GM19043 (cell line): ENCODE results near the gene ATXN7L1.
A peak's percentile ranks its signal among the peaks of the same experiment; 100 is the strongest.

ENCODE experiments used
- ATAC-seq: cut with Tn5 transposase; IDR thresholded peaks from one replicate; pipeline ENCODE4 v1.9.1; 2021; ENCODE audit warnings: low read depth; ENCODE audit not compliant: unreplicated experiment

ATXN7L1 gene

DNA sequence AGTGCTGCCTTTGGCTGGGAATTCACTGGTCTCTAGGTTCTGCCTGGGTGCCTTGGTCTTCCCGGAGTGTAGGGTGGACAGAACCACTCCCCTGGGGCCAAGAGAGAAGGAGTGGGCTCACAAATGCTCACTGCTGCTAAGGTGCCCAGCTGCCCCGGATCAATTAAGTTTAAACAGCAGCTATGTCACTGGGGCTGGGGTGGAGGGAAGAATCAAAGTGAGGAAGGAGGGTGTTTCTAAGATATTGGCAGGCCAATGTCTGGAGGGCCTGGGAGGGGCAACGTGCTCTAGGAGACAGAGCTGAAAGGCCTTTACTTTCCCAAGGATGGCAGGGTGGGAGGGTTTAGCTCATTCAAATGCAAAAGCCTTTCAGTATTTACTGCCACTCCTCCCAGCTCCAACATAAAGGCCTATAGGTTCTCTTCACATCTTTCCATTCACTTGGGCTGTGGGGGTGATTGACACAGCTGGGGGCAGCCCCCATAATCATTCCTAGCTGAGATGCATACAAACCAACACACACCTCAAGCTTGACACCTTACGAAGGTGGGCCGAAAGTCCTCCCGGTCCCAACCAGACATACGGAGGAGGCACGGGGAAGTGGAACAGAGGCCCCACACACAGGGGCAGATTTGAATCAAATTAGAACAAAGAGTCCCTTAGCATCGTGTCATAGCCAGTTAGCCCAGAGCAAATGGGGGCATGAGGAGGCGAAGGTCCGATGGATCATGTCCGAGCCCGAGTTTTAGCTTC lies 187.2 kb downstream of the ATXN7L1 start:
- no peak for ATAC-seq

DNA sequence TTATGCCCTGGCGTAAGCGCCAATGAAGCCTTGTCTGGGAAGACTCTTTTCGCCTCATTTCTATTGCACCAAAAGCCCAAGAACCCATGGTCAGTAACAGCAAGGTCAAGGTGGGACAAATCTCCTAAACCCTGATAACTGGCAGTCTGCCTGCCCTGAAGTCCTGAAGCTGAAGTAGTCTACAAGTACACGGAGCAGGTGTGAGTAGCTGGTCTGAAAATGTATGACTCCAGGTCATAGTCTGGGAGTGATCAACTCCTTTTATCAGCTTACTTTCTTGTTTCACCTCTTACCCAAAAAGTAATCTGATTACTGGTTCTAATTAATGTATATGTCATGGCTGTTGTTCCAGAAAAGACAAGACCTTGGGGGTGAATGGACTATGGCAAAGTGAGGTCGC lies 187.8 kb downstream of the ATXN7L1 start:
- ATAC-seq: no peak

DNA sequence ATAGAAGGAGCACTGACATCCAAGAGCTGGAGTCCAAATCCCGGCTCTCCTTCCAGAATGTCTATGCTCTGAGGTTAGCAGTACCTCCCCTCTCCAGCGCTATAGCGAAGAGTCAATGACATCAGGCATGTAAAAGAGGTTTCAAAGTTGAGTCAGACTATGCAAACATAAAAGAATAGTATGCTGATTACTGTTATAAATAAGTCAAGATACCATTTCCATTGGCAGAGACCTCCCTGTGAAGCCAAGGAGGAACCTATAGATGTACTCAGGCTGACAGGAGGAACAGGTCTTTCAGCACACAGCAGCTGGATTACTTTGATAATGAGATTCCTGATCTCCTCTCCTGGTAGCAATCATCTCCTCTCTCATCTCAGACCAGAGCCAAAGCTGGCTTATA lies 191.2 kb downstream of the ATXN7L1 start:
- no peak for ATAC-seq

DNA sequence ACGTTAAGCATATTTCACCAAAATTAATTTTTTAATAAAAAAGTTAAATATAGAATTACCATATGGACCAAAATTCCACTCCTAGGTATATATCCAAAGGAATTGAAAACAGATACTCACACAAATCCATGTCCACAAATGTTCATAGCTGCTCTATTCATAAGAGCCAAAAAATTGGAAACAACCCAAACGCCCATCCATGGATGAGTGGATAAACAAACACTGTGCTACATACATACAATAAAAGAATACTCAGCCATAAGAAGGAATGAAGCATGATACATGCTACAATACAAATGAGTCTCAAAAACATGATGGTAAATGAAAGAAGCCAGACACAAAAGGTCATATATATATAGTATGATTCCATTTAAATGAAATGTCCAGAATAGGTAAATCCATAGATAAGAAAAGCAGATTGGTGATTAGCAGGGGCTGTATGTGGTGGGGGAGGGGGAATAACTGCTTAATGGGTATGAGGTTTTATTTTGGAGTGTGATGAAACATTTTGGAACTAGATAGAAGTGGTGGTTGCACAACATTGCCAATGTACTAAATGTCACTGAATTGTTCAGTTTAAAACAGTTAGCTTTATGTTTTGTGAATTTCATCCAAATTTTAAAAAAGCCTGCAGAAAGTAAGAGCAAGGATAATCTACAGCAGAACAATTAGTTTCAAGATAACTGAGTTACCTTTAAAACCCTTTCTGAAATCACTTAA lies 193.9 kb downstream of the ATXN7L1 start:
- no peak for ATAC-seq

DNA sequence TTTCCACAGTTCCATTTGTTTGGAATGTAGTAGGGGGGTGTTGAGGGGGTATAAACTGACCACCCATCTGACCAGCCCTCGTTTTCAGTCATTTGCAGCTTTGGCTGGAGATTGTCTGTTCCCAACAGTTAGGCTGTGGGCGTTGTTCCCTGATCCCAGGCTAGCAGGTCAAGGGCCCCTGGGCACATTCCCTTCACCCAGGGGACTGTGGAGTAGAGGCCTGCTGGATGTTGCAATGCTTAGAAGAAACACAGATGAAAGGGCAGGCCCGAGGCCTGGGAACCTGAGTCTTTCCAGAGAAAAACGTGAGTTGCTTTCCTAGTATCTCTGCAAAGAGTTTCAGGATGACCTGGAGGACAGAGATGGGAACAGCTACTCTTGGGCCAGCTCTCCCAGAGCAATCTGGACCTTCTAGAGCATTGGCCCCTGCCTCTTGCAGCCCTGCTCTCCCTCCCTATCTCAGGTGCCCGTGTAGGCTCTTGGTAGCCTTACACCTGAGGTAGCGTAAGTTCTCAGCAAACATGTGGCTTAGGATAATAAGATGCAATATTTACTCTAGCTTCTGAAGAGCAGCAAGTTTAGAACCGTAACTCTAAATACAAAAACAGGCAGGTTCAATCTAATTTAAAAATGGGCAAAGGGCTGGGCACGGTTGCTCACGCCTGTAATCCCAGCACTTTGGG lies 195.8 kb downstream of the ATXN7L1 start:
- ATAC-seq: no peak

DNA sequence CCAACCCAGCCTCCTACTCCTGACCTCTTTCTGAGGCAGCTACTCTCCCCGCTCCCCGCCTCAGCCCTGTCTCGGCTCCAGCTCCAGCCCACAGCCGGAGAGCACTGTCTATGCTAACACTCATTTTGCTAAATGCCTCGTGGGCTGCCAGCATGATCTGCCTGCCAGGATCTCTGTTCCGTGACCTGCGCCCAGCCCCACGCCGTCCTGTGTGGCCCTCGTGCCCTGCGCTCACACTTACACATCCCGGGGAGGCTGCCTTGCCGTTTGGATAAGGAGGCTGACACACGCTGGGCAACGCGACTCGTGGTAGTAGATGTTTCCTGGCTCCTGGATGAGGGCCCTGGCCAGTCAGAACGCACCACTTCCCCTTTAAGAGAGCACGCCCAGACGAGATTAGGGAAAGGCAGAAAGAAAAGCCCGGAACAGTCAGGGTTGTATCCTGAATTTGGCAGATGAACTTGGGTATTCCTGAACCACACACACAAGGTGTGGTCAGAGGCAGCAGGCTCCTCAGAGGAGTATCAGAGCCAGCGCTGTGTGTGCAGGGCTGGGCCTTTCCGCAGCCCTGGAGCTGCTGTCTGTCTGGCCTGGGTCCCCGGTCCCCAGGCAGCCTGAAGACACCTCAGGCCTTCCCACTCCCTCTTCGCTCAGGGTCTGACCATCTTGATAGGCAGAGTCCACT lies 197.4 kb downstream of the ATXN7L1 start:
- no peak for ATAC-seq

DNA sequence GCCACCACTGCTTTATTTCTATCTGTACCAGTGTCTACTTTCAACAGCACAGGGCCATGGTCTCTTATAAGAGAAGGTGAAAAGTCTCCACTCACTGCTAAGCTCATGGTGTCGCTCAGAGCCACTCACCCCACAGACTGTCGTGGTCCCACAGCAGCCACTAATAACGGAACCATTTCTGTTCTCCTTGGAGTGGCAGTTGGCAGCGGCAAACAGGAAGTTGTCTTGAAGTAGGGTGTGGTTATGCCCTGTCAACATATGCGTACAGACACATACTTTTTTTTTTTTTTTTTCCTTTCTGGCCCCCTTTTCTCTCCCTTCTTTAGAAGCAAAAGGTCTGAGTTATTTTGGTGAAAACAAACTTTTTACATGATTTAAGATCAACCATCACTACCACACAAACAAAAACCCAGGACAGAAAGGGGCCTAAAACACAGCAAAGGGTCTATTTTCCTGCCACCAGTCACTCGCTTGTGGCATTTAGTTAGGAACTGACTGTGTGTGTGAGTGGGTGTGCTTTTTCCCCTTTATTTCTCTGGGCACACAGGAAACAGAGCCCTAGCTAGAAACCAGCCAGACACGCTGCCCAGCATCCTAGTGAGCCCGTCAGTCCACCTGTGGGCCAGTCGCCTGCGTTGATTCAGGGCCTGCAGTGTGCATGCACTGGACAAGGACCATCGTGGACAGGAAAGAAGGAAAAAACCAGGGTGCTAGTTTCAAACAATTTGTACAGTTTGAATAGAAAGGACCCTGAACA lies 198.4 kb downstream of the ATXN7L1 start:
- peak; percentile 58 for ATAC-seq

DNA sequence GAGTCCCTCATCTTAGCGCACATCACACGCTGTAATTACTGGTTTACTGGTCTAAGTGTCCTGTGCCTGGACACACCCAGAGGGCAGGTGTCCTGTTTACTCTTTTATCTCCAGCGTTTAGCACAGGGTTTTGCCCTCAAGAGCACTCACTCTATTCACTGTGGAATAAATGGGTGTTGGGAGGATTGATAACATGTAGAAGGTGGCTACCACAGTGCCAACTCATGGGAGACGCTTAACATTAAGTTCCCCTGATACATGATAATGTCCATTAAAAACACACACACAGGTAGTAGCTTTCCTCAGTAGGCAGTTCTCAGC lies 199.0 kb downstream of the ATXN7L1 start:
- no peak for ATAC-seq

DNA sequence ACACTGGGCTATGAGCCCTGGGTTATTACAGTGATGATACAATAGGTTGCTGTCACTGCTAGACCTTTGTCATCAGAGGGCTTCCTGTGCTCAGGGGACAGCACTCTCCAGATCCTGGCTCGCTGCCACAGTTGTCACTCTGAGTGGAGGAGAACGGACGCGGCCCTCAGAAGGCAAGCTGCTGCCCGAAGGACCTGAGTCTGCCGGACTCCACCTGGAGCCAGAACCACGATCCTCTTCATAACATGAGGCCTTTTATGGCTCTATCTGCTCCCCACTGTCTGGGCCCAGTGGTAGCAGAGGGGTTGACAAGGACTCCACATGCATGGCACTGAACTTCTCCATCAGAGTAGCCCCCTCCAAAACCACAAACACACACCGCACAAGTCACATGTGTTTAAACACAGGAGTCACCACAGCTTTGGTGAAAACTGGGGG lies 200.4 kb downstream of the ATXN7L1 start:
- ATAC-seq: no peak

DNA sequence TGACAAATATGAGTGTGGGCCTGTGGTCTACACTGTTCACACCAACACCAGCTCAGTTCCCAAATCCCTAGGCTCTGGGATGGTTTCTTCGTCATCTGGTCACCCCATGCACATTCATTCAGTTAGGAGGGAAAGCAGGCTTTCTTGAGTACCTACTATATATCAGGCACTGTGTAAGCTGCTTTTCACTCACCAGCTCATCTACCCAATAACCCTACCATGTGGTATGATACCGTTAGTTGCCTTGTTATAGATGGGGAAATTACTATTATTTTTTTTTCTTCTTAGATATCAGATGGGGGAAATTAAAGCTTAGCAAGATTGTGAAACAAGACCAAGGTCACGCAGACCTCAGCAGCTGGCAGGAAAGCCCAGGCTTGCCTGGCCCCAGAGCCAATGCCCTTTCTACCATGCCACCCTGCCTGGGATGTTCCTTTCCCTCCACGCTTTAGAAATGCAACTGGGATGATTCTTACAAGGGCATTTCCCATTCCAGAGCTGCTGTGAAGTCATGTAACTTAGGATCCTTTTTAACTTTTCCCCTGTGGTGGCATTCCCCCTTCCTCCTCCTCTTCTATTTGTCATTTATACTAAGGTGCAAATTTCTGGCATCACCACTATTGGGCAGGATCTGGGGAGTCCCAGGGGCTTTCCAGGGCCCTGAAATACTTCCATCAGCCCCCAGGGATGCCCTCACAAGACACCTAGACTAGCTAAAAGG lies 202.0 kb downstream of the ATXN7L1 start:
- no peak for ATAC-seq

DNA sequence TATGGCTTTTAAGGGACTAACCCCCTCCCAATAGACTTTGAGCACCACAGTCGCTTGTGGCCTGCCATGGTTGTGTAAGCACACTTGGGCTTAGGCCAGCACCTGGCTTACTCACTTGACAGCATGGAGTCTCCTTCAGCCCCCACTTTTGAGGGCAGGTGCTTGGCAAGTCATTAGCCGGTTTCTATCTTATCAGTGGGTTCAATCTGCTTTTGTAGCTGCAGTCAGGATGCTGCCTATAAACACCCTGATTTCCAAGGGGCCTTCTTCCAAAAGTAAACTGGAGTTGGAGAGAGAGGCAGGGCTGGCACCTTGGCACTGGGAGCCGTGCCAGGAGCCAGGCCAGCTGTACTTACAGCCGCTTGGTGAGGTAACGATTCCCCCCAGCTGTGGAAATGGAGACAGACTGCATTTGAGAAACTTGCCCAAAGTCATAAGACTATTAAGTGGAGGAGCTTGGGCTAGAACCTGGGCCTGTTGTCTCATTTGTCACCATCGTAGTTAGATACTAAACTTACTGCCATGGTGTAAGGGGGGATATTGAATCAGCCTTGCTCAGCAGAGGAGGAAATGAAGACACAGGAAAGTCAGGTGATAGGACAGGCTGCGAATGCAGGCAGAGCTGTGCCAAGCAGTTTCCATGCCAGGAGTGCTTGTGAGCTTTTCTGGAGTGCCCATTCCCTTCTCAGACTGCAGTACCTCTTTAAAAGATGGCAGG lies 202.9 kb downstream of the ATXN7L1 start:
- ATAC-seq: no peak

DNA sequence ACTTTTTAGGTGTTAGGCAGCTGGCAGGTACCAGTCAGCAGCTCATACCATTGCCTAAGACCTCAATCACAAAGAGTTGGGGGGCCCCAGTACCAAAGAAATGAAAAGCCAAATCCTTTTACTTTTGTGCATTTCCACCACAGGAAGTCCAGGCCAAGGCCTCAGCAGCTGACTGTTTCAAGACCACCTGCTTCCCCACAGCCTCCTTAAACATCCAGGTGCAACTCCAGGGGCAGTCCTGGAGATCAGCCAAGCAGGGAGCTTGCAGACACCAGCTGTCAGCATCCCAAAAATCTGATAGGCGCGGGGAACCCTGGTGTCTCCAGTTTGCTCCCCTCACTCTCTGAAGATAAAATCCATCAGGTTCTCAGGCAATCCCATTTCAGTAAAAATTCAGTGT lies 203.6 kb downstream of the ATXN7L1 start:
- ATAC-seq: no peak

DNA sequence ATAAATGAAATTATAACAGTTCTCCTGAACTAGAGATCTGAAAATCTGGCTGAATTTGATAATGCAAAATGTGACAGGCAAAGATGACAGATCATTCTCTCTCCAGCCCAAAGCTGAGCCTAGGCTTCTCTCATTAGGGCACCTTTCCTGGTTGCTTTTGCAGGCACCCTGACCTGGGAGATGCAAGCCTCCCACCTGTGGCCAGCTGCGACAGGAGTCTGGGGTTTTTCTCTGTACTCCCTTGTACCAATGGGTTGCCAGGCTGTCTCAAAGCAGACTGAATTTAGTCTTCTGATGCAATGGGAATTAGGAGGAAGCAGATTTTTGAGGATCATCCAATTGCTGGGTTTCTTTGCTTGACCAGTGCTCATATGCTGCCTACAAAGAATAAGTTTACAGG lies 210.1 kb downstream of the ATXN7L1 start:
- no peak for ATAC-seq

DNA sequence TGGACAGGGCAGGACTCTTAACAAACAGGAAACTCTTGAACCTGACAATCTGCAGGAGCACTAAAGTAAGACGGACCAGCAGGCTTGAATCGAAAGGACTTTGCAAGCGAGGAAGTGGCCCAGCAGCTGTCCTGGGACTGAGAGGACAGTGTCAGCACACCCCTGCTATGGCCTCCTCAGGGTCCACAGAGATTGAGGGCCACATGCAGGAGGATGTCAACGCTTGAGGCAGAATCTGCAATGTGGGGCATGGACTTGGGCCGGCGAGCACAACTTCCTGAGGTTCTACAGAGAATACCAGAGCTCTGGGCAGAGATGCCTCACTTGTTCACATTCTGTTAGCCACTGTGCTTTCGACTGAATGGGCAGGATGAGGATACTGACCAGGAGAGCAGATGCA lies 210.7 kb downstream of the ATXN7L1 start:
- no peak for ATAC-seq

DNA sequence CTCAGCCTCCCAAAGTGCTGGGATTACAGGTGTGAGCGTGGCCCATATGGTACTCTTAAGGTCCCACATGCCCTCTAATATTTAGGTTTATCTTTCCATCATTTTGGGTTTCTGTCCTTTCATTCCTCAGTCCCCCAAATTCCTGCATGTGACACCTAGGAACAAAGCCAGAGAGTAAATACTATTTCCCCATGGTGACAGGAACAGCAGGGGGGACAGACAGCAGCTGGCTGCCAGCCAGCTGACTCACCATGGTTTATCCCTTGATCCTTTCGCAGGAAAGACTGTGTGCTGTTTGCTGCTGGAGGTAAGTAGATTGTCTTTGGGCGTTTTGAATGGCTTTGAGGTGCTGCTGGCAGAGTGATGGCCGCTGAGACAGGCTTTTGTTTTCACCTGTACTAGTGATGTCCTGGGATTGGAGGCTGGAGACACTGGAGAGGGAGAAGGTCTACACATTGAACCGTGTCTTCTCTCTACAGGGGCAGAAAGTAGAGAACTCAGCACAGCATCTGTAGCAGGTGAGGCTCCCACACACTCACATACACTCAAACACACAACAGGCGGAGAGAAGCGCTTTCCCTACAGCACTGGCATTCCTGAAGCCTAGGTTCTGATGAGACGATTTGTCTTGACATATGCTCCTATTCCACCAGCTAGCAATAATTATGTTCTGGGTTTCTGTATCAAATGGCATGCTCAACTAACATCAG lies 211.4 kb downstream of the ATXN7L1 start:
- no peak for ATAC-seq

DNA sequence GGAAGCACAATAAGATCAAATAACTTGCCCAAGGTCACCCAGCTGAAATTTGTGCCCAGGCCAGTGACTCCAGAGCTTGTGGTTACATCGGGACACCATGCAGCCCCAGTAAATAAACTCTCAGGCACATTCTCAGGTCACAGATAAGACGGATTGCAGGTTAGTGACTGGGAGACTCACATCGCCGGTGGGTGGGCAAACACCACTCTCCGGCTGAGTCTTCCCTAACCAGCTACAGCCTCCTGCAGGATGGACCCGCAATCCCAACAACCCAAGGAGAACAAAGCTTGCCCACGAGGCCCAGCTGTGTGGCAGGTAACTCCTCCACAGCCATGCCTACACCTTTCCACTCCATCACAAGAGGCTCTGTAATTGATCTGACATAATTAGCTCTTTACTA lies 213.4 kb downstream of the ATXN7L1 start:
- no peak for ATAC-seq

DNA sequence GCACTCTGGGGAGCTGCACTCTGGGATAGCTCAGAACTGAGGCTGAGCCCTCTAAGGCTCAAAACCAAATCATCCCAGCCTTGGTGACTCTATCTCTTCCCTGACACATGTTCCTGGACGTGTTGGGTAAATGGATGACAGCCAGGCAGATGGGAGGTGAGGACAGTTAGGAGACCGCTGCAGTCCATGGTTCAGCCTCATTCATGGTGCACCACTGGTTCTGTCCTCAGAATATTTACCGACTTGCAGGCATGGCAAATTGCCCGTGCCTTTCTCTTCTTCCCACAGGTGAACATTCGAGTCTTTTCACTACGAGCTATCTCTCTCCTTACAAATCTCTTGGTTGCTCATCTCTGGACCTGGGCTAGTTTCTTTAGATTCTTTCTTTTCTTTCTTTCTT lies 214.8 kb downstream of the ATXN7L1 start:
- ATAC-seq: no peak

DNA sequence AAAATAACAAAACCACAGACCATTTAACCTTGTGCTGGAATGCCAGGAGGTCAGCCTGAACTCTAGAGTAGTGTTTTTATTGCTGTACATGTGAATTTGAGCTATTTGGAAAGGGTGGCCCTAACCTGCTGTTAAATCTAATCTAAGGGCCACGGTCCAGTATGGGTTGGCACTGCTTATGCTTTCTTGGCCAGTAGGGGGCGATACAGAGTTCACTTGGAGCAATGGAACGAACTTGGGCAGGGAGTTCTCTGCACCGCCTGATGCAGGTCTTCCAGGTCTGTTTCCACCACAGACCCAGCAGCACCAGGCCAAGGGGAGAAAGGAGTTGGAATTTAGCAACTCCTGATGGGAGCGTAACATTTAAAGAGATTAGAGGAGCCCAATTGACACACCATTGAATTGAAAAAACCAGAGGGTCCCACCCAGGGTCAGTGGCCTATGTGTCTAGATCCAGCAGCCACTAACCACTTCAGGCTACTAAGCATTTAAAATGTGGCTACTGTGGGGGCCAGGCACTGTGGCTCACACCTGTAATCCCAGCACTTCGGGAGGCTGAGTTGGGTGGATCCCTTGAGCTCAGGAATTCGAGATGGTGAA lies 219.4 kb downstream of the ATXN7L1 start:
- peak; percentile 48 for ATAC-seq
